ENCODE measurements around the gene RFXAP.

- TF ChIP-seq CTCF (conservative IDR thresholded peaks at IDR 0.05 in 1 of 2, IDR thresholded peaks at IDR 0.05 in 1 of 2; ENCODE audit: low read depth in 1 of 2, low read length in 2 of 2) (no peak), EZH2 (IDR thresholded peaks at IDR 0.05; ENCODE audit: low read length, missing control alignments) (no peak)
Observed at GRCh38 chr13:36865265-36865664, 46.2 kb downstream of the RFXAP start.
